ENCODE results near the gene CDC5L. TPM values are rescaled to one million over a fixed set of nuclear protein-coding genes. Genes with fewer than 3 reads are reported as not detected.

Gene CDC5L
- total RNA-seq, 1 donor from 2014 or later, result 20.0 TPM

DNA sequence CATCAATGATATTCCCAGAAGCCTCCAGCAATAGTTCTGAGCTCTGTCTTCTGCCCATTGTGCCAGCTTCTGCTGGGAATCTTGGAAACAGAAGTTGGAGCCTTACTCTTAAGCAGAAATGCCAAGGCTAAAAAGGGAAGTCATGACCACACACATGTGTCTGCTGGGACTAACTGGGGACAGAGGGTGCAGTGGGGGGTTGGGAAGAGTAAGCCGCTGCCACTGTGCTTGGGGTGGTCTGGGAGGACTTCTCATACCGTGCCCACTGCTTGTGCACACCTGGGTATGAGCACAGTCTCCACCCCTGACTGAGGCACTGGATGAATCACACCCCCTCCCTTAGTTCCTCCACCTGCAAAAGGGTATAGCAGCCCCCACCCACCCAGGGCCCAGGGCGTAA, 90.7 kb downstream of the CDC5L start:
- no peak for DNase-seq
- Histone ChIP-seq H3K9me3 (replicated peaks) (no peaks in the 10 kb centered on the region), H3K4me3 (no peak overlapping the region), H3K27ac (replicated peaks) (no peak overlapping the region), H3K27me3 (ENCODE audit: low read depth) (peaks cover 5% of the 10 kb centered on the region), H3K36me3 (no peaks in the 10 kb centered on the region), H3K4me1 (peaks cover 10% of the 10 kb centered on the region)
- TF ChIP-seq, protein P1, sequence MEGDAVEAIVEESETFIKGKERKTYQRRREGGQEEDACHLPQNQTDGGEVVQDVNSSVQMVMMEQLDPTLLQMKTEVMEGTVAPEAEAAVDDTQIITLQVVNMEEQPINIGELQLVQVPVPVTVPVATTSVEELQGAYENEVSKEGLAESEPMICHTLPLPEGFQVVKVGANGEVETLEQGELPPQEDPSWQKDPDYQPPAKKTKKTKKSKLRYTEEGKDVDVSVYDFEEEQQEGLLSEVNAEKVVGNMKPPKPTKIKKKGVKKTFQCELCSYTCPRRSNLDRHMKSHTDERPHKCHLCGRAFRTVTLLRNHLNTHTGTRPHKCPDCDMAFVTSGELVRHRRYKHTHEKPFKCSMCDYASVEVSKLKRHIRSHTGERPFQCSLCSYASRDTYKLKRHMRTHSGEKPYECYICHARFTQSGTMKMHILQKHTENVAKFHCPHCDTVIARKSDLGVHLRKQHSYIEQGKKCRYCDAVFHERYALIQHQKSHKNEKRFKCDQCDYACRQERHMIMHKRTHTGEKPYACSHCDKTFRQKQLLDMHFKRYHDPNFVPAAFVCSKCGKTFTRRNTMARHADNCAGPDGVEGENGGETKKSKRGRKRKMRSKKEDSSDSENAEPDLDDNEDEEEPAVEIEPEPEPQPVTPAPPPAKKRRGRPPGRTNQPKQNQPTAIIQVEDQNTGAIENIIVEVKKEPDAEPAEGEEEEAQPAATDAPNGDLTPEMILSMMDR (IDR thresholded peaks at IDR 0.05; ENCODE audit: borderline replicate concordance), result no peak
- intact Hi-C loops (cut with micrococcal nuclease), result no loop called here

DNA sequence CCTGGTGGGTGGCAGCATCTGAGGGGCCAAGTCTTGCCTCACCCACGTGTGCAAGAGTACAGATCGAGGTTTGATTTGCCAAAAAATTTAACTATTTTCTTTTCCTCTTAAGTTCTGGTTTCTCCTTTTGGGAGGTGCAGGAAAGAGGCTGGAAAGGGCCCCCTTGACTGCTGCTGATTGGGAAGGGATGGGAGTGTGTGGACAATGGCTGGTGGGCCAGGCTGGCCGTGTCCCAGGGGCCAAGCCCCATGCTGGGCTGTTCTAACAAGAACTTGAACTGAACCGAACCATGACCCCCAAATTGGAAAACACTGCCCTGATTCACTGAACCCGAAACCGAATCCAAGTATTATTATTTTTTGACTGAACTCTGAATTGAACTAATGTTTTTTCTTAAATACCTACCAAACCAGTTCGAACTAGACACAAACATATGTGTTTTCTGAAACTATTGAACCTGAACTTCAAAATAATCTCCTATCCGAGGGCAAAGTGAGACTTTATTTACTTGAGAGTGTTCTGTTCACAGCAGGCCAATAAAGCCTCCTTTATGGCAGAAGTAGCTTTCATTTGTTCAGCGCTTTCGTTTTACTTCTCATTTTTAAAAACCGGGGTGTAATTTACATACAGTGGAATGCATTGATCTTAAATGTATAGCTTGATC, 91.2 kb downstream of the CDC5L start:
- Histone ChIP-seq H3K9me3 (replicated peaks) (no peaks in the 10 kb centered on the region), H3K4me1 (peaks cover 10% of the 10 kb centered on the region), H3K36me3 (no peaks in the 10 kb centered on the region), H3K27ac (replicated peaks) (no peak overlapping the region), H3K27me3 (ENCODE audit: low read depth) (peaks cover 10% of the 10 kb centered on the region), H3K4me3 (no peak overlapping the region)
- no peak for DNase-seq
- TF ChIP-seq, protein P1 (IDR thresholded peaks at IDR 0.05; ENCODE audit: borderline replicate concordance), result no peak
- intact Hi-C loops (cut with micrococcal nuclease), result no loop called here

DNA sequence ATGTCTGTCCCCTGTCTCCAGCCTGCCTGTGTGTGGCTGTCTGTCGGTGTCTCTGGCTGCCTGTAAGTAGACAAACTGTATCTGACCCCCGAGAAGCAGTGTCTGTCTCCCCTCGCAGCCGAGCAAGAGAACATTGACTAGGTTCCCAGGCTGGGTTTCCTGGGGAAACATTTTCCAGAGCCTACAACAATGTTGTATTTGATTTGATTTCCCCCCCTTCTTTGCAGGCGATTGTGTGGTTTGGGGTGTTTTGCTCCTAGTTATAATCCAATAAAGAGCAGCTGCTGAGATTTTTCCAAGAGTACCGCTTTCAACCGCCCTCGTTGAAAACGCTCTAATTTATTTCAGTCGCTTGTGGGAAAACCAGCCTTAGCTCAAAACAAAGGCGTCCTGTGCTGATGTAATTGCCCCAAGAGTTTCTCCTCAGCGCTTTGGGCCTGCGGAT, 92.6 kb downstream of the CDC5L start:
- Histone ChIP-seq H3K27me3 (ENCODE audit: low read depth) (peaks cover 20% of the 10 kb centered on the region), H3K27ac (replicated peaks) (no peak overlapping the region), H3K4me3 (no peak overlapping the region), H3K9me3 (replicated peaks) (no peaks in the 10 kb centered on the region), H3K4me1 (peaks cover 10% of the 10 kb centered on the region), H3K36me3 (no peaks in the 10 kb centered on the region)
- no peak for DNase-seq
- TF ChIP-seq, protein P1 (IDR thresholded peaks at IDR 0.05; ENCODE audit: borderline replicate concordance), result no peak
- intact Hi-C loops (cut with micrococcal nuclease), result no loop called here

DNA sequence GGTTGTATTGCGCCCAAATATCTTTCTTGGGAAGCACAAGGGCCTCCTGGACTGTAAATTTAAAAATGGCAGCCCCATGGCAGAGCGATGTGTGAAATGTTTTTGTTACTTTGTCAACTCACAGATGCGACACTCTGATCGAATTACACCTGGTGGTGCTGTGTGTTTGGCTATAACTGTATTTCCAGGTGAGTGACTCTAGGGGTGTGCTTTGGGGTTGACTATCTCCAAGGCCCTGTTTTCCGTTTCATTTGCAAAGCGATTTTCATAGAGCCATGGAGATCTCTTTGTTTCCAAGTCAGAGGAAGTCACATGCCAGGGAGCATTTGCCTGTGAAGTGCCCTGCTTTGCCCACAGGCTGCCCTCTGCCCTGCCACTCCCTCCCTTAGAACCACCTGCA, 93.5 kb downstream of the CDC5L start:
- Histone ChIP-seq H3K36me3 (no peaks in the 10 kb centered on the region), H3K4me1 (peaks cover 3% of the 10 kb centered on the region), H3K27me3 (ENCODE audit: low read depth) (peaks cover 30% of the 10 kb centered on the region), H3K9me3 (replicated peaks) (no peaks in the 10 kb centered on the region), H3K27ac (replicated peaks) (no peak overlapping the region), H3K4me3 (no peak overlapping the region)
- intact Hi-C loops (cut with micrococcal nuclease), result no loop called here
- no peak for DNase-seq
- TF ChIP-seq, protein P1 (IDR thresholded peaks at IDR 0.05; ENCODE audit: borderline replicate concordance), result no peak

DNA sequence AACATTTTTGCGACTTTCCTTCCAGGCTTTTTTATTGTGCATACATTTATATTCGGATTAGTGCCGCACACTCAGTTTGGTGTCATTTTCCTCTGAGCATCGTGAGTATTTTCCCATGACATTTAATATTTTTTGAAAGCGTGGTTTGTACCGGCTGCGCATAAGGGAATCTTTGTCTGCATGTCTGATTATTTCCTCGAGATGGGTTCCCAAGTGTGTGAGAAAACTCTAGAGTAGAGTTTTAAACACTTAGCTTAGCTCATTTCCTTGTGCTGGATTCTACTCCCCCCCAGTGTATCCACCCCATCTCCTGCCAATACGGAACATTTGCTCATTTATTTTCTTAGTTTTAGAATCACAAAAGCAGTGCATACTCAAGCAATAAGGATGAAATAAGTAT, 94.3 kb downstream of the CDC5L start:
- intact Hi-C loops (cut with micrococcal nuclease), result no loop called here
- Histone ChIP-seq H3K27me3 (ENCODE audit: low read depth) (peaks cover 33% of the 10 kb centered on the region), H3K36me3 (no peaks in the 10 kb centered on the region), H3K27ac (replicated peaks) (no peak overlapping the region), H3K4me1 (no peaks in the 10 kb centered on the region), H3K9me3 (replicated peaks) (no peaks in the 10 kb centered on the region), H3K4me3 (no peak overlapping the region)
- DNase-seq, result no peak
- TF ChIP-seq, protein P1 (IDR thresholded peaks at IDR 0.05; ENCODE audit: borderline replicate concordance), result no peak

Data from left ventricle myocardium inferior (tissue), 1 donor.